PFSK-1 (cell line): ENCODE measurements around the gene TOE1.

Source experiments
- FOXP2 ChIP-seq: optimal IDR thresholded peaks from 2 replicates; pipeline ENCODE3; 2011; ENCODE audit warnings: borderline replicate concordance, control low read depth, inconsistent platforms; ENCODE audit not compliant: insufficient read depth; ENCODE audit errors: extremely low read length, extremely low read depth
- POLR2AphosphoS5 ChIP-seq: IDR thresholded peaks from 2 replicates; pipeline ENCODE4 v1.6.1; 2012; ENCODE audit warnings: low read depth, mild to moderate bottlenecking, control low read depth, low read length, moderate library complexity
- REST ChIP-seq, 2 experiments: IDR thresholded peaks; 2 replicates each; pipeline versions ENCODE4 v1.6.1 to v1.8.0; 2011 to 2012; ENCODE audit warnings: low read depth in 2 of 2, low read length in 2 of 2, control low read depth in 1 of 2, inconsistent platforms in 1 of 2, mild to moderate bottlenecking in 1 of 2, moderate library complexity in 1 of 2; ENCODE audit not compliant: insufficient read depth in 1 of 2
- SIN3A ChIP-seq: IDR thresholded peaks from 2 replicates; pipeline ENCODE4 v1.6.1; 2012; ENCODE audit warnings: mild to moderate bottlenecking, low read length, moderate library complexity, borderline replicate concordance; ENCODE audit not compliant: insufficient read depth
- TAF1 ChIP-seq: IDR thresholded peaks from 2 replicates; pipeline ENCODE4 v1.6.1; 2012; ENCODE audit warnings: low read length, control low read depth, borderline replicate concordance; ENCODE audit not compliant: insufficient read depth

TOE1 gene

GRCh38 chr1:45337630-45338325 is 2.2 kb upstream of the TOE1 start:
- no peak for TF ChIP-seq FOXP2
- no peak for TF ChIP-seq POLR2AphosphoS5
- no peak for TF ChIP-seq SIN3A
- TF ChIP-seq TAF1: no peak
- TF ChIP-seq REST (IDR thresholded peaks at IDR 0.05; ENCODE audit: insufficient read depth in 1 of 2, low read depth in 2 of 2, low read length in 2 of 2): no peak

GRCh38 chr1:45340816-45341466 is 971 bp downstream of the TOE1 start:
- TF ChIP-seq SIN3A (no peak), TAF1 (no peak), POLR2AphosphoS5 (no peak), FOXP2 (no peak), REST (IDR thresholded peaks at IDR 0.05; ENCODE audit: insufficient read depth in 1 of 2, low read depth in 2 of 2, low read length in 2 of 2) (no peak)

GRCh38 chr1:45344499-45344898 is 4.5 kb downstream of the TOE1 start:
- TF ChIP-seq FOXP2 (no peak), TAF1 (no peak), SIN3A (no peak), POLR2AphosphoS5 (no peak), REST (IDR thresholded peaks at IDR 0.05; ENCODE audit: insufficient read depth in 1 of 2, low read depth in 2 of 2, low read length in 2 of 2) (no peak)

- no peak for TF ChIP-seq TAF1
- 0 out of 2 replicates have a peak, but pooled peaks have one; percentile 15 for TF ChIP-seq POLR2AphosphoS5
Observed at GRCh38 chr1:45345014-45345413, 5.0 kb downstream of the TOE1 start.

GRCh38 chr1:45346473-45346872 is 6.5 kb downstream of the TOE1 start:
- TF ChIP-seq FOXP2 (no peak), REST (IDR thresholded peaks at IDR 0.05; ENCODE audit: insufficient read depth in 1 of 2, low read depth in 2 of 2, low read length in 2 of 2) (no peak), POLR2AphosphoS5 (no peak), TAF1 (no peak)
